HG03558 (cell line): Measurements from ENCODE around the gene AIF1.
"Not testable (repeated sequence)": the region's sequence is repeated elsewhere in the genome, so short reads cannot be mapped to it uniquely, and the experiment has no call there.

ENCODE experiments used
- ATAC-seq: cut with Tn5 transposase; IDR thresholded peaks from one replicate; pipeline ENCODE4 v1.9.1; 2021; ENCODE audit warnings: moderate number of reproducible peaks; ENCODE audit not compliant: unreplicated experiment; ENCODE audit errors: extremely low read depth

AIF1 gene

DNA sequence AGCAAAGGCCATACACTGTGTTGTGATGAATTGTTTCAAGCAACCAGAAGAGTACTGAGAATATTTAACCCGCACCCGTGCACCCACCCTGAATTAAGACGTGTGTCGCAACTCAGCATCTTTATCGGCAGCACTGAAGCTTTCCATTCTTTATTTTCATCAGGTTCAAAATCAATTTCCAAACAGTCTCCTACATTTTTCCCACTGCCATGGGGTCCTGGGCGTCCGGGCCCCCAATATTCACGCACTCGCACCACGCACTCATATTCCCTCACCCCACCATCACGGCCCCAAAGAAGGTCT lies 34.6 kb upstream of the AIF1 start:
- ATAC-seq, result no peak

GRCh38 chr6:31580807-31581433 lies 34.1 kb upstream of the AIF1 start:
- ATAC-seq, result no peak

DNA sequence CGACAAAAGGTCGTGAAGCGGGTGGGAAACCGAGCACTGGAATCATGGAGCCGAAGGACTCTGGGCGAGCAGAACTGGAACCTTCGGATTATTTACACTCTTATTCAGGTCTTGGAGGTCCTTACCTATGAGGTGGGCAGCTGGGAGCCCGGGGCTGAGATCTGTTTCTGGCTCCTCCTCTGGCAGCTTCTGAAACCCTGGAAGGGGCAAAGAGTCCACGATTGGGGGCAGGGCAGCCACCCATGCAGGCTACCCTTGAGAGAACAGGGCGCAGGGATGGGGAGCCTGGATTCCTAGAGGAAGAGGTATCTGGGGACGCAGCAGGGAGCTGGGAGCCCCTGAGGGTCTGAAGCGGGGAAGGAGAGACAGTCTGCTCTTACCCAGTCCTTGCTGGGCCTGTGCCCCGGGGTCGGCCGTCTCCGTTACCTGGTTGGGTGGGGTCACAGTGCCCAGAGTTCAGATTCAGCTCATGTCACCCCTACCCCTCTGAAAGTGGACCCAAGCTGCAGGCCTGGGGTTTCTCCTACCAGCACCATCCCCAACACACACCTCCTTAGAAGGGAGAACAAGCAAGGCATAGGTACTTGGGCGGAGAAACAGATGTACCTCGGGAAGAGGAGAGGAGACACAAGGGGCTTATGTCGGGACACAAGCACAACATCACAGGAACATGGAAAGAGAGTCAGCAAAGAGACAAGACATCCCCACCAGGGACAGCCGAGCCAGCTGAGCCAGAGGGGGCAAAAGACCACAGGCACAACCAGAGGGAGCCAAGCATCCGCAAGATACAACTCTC lies 33.4 kb upstream of the AIF1 start:
- no peak for ATAC-seq

DNA sequence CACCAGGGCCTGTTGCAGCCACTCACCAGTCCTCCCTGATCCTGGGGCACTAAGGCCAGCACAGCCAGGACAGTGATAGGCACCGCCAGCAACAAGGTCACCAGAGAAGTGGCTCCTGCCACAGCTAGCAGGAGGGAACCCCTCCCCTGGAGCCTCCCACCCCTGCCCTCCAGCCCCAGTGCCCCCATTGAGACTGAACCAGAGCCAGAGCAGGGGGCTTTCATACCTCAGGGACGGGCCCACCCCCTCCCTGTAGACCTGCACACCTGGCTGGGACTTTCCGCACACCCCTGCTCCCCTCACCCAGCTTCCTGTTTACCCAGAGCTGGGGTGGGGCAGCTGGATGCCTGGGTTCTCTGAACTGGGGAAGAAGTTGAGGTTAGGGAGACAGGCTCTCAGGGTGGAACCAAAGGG lies 32.8 kb upstream of the AIF1 start, which contains the start of gene LTB:
TSS of gene LTB (minus strand) at position 195 of the 414 bp plus-strand sequence. CDS start at position 188, 7 bp downstream.
- ATAC-seq, result no peak

DNA sequence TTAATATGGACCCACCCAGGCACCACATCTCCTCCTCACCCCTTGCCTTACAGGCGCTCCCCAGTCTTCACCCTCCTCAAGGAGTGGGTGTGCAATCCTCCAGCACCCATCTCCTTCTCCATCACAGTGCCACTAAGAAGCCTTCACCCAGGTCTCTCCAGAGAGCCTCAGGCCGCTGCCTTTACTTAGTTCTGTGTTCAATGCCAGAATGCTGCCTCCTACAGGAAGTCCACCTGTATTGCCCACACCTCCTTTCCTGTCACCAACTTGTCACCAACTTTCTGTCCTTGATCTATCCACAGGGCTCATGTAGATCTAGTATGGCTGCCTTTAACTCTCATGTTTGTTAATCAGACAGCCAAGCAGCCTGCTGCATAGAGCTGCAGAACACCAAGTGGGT lies 29.5 kb upstream of the AIF1 start:
- ATAC-seq, result no peak

- ATAC-seq, result no peak
Measured at GRCh38 chr6:31586008-31586407, 29.0 kb upstream of the AIF1 start, which contains the start of gene LST1. Gene LST1, plus strand, starts transcription at chr6:31586277. Its CDS starts 1,023 bp downstream, at chr6:31587300.

GRCh38 chr6:31586599-31587281 lies 28.3 kb upstream of the AIF1 start:
- no peak for ATAC-seq

GRCh38 chr6:31587791-31588777 lies 26.9 kb upstream of the AIF1 start:
- no peak for ATAC-seq

- ATAC-seq, result no peak
Measured at GRCh38 chr6:31588871-31589650, 26.0 kb upstream of the AIF1 start.

DNA sequence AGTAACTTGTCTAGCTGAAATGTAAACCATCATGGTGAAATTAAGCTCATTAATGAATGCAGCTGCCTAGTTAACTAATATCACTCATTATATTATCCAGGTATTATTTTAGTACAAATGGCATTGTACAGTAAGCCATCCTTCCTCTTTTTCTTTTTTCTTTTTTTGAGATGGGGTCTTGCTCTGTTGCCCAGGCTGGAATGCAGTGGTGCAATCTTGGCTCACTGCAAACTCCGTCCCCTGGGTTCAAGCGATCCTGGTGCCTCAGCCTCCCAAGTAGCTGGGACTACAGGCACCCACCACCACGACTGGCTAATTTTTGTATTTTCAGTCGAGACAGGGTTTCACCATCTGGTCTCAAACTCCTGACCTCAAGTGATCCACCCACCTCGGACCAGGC lies 24.3 kb upstream of the AIF1 start:
- ATAC-seq, result not testable (repeated sequence)

- no peak for ATAC-seq
Measured at GRCh38 chr6:31592396-31592771, 22.6 kb upstream of the AIF1 start.

DNA sequence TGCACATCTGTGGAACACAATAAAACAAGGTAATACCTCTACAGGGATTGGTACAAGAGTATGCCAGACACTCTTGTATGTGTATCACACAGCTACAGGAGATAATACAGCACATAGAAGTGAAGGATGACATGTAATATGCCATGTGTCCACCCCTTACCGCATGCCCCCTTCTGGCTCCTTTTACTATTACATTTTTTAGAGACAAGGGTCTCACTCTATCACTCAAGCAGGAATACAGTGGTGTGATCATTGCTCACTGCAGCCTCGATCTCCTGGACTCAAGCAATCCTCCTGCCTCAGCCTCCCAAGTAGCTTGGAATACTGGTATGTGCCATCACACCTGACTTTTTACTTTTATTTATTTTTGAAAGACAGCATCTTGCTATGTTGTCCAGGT lies 18.0 kb upstream of the AIF1 start:
- no peak for ATAC-seq

DNA sequence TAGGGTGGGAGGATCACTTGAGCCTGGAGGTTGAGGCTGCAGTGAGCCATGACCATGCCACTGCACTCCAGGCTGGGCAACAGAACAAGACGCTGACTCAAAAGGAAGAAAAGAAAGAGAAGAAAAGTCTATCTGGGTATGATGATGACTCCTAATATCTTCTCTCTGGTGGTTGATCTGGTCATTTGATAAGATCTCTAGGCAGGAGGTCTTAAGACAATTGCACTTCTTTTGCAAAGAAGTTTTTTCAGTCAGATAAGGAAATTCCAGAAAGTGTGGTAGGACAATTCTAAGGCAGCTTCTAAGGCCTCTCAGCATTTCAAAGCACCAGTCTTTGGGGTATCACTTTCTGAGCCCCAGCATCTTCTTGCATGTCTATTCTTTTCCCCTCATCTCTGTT lies 7.7 kb upstream of the AIF1 start:
- ATAC-seq, result no peak

DNA sequence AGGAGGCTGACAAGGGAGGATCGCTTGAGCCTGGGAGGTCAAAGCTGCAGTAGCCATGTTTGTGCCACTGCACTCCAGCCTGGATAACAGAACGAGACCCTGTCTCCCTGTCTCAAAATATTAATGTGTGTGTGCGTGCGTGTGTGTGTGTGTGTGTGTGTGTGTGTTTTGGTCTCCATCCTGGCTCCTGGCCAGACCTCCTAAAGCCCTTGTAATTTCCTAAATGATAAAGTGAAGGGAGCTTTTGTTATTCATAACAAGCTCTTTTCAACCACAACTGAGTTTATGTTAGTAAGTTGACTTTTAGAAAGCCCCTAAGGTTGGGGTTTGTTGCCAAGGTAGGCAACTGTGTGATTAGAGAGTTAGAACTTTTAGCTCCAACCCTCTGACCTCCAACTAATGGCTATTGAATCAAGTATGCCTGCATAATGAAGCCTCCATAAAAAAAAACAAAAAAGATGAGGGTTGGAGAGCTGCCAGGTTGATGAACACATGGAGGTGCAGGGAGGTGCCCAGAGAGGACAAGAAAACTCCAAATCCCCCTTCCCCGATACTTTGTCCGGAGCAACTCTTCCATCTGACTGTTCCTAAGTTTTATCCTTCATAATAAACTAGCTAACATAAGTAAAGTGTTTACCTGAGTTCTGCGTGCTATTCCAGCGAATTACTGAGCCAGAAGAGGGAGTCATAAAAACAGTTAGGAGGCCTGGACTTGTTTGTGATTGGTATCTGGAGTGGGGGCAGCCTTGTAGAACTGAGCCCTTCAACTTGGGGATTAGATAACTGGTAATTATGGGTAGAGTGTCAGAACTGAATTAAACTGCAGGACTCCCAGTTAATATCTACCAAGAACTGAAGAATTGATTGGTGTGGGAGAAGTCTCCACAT lies 5.3 kb upstream of the AIF1 start:
- ATAC-seq, result no peak

GRCh38 chr6:31610968-31611367 lies 4.1 kb upstream of the AIF1 start:
- ATAC-seq, result no peak

- ATAC-seq, result no peak
Measured at GRCh38 chr6:31614075-31614619, 887 bp upstream of the AIF1 start.

DNA sequence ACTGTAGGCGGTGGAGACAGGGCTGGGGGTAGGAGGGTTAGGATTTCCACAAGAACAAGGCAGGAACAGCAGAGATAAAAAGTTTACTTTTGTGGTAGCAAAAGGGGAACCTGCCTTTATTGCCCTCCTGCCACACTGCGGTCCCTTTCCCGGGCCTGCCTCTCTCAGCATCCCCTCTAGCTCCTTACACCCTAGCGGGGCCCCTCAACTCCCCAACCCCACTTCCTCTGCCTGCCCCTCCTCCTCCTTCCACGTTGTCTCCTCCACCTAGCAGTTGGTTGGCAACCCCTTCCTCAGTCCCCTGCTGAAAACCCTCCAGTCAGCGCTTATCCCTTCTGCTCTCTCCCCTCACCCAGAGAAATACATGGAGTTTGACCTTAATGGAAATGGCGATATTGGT lies 714 bp downstream of the AIF1 start:
- ATAC-seq, result no peak

DNA sequence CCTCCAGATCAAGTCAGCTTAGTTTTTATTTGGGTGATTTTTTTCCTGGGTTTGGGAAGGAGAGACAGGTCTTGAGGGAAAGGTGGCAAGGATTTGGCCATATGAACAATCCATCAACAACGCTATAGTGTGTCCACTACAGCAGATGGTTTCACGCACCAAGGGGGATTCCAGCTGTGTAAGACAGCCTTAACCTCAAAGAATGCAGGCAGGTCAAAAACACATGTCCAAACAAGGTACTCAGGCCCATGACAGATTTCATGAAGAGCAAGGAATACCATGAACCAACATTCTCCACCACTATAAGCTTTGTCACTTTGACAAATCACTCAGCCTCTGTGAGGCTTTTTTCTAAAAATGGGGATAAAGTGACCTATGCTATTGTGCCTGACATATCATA lies 2.0 kb downstream of the AIF1 start:
- no peak for ATAC-seq
